ENCODE measurements around the gene SULT2B1.

SULT2B1 gene

DNA sequence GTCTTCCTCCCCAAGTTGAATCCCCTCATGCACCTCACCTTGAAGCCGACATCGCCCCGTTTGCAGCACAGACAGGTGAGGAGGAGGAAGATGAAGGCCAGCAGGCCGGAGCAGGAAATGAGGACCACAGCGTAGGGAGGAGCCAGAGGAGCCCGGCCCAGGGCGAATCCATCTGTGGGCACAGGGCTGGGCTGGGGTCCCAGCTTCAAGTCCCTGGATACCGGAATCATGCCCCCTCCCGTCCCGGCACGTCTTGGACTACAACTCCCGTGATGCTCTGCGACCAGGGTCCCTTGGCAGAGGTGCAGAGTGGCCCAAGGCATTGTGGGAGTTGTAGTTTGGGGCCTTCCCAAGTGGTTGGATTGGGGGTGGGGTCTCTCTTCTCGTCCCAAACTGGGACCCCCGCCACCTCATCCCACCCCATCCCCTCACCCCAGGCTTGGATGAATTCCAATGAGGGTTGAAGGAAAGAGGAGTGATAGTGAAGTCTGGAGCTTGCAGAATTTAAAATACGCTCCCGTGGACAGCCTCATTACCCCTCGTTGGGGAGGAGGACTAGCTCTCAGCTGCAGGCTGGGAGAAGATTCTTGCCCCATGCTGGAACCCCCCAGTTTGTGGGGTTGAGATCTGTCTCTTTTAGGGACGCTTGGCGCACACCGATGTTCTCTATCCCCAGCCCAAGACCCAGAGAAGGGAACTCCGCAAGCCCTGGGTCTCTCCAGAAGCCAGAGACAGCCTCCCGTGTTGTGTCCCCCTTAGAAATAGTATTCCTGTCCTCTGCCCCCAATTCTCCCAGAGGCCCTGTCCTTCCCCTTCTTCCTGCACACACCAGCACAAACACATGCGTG lies 41.3 kb upstream of the SULT2B1 start:
- no peak overlapping the region for H2BK15ac ChIP-seq (ENCODE audit: low read depth, poor library complexity, severe bottlenecking)
- H3K27me3 ChIP-seq (ENCODE audit: control insufficient read depth in 1 of 2, insufficient read depth in 1 of 2, low read length in 2 of 2), result peaks cover 41 to 49% of the 10 kb centered on the region in 2 experiments
- no peak overlapping the region for H2BK12ac ChIP-seq (ENCODE audit: low read length in 2 of 2)
- peaks cover 9% of the 10 kb centered on the region for H3K4me1 ChIP-seq (ENCODE audit: control insufficient read depth, insufficient read depth, low read depth, low read length)
- WGBS, result 22% methylated on average over 16 of the region's 24 CpGs
- no peak overlapping the region for H3K23ac ChIP-seq (ENCODE audit: low read length in 2 of 2)
- no peak overlapping the region for H3K27ac ChIP-seq (ENCODE audit: low read length, poor library complexity, severe bottlenecking)
- no peak overlapping the region for H2BK120ac ChIP-seq (ENCODE audit: low read depth, low read length)
- H3K4me2 ChIP-seq (ENCODE audit: low read length, poor library complexity, severe bottlenecking), result peak overlapping the region; percentile 24
- DNase-seq, result peak; percentile 65
- no peaks in the 10 kb centered on the region for H3K9me3 ChIP-seq (ENCODE audit: control insufficient read depth, low read length)
- no peak overlapping the region for H3K18ac ChIP-seq (ENCODE audit: low read depth in 1 of 2, low read length in 2 of 2)
- no peaks in the 10 kb centered on the region for H3K36me3 ChIP-seq (ENCODE audit: control insufficient read depth in 1 of 2, insufficient read depth in 2 of 2, low read depth in 1 of 2, low read length in 2 of 2)
- no peak overlapping the region for H4K91ac ChIP-seq (ENCODE audit: low read length)
- no peak overlapping the region for H3K4ac ChIP-seq (ENCODE audit: low read depth in 1 of 2, low read length in 2 of 2)
- H2BK5ac ChIP-seq (ENCODE audit: low read depth, low read length, poor library complexity, severe bottlenecking), result no peak overlapping the region
- no peaks in the 10 kb centered on the region for H3K79me1 ChIP-seq (replicated peaks; ENCODE audit: low read length, poor library complexity, severe bottlenecking)
- H3K9ac ChIP-seq (ENCODE audit: low read length), result no peak overlapping the region
- no peak overlapping the region for H2AFZ ChIP-seq (ENCODE audit: low read depth, low read length)
- no peak overlapping the region for H3K4me3 ChIP-seq (ENCODE audit: insufficient read depth in 1 of 2, low read depth in 1 of 2, low read length in 2 of 2)
- peak overlapping the region; percentile 57 for H4K8ac ChIP-seq (ENCODE audit: low read length)
- H3K14ac ChIP-seq (ENCODE audit: low read length in 2 of 2), result no peak overlapping the region
- H2AK5ac ChIP-seq (ENCODE audit: low read length, severe bottlenecking), result no peak overlapping the region

DNA sequence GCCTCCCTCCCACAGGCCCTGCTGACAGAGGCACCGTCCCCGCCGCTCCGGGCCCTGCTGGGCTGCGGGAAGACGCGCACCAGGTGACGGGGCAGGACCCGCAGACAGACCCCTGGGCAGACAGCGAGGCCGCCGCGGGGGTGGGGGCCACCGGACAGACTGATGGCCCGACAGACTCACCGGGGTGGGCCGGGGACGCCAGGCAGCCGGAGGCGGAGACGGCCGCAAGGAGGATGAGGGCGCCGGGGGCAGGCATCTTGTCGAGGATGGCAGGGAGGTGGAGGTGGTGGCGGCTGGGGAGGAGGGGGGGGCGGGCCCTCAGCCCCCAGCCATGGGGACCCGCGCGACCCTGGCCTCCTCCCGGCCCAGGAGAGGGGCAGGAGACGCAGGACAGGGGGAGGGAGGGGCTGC lies 40.6 kb upstream of the SULT2B1 start:
- Histone ChIP-seq H3K4me3 (ENCODE audit: insufficient read depth in 1 of 2, low read depth in 1 of 2, low read length in 2 of 2) (peak overlapping the region in 1 of 2 experiments; percentile 15), H3K14ac (ENCODE audit: low read length in 2 of 2) (no peak overlapping the region), H3K23ac (ENCODE audit: low read length in 2 of 2) (no peak overlapping the region), H4K91ac (ENCODE audit: low read length) (no peak overlapping the region), H3K36me3 (ENCODE audit: control insufficient read depth in 1 of 2, insufficient read depth in 2 of 2, low read depth in 1 of 2, low read length in 2 of 2) (no peaks in the 10 kb centered on the region), H3K4ac (ENCODE audit: low read depth in 1 of 2, low read length in 2 of 2) (no peak overlapping the region), H3K9ac (ENCODE audit: low read length) (no peak overlapping the region), H2BK15ac (ENCODE audit: low read depth, poor library complexity, severe bottlenecking) (peak overlapping the region; percentile 31), H2BK120ac (ENCODE audit: low read depth, low read length) (no peak overlapping the region), H2BK12ac (ENCODE audit: low read length in 2 of 2) (no peak overlapping the region), H2AFZ (ENCODE audit: low read depth, low read length) (no peak overlapping the region), H3K18ac (ENCODE audit: low read depth in 1 of 2, low read length in 2 of 2) (no peak overlapping the region), H2AK5ac (ENCODE audit: low read length, severe bottlenecking) (no peak overlapping the region), H3K4me1 (ENCODE audit: control insufficient read depth, insufficient read depth, low read depth, low read length) (peaks cover 9% of the 10 kb centered on the region), H3K27ac (ENCODE audit: low read length, poor library complexity, severe bottlenecking) (no peak overlapping the region), H3K4me2 (ENCODE audit: low read length, poor library complexity, severe bottlenecking) (peak overlapping the region; percentile 16), H3K27me3 (ENCODE audit: control insufficient read depth in 1 of 2, insufficient read depth in 1 of 2, low read length in 2 of 2) (peaks cover 41 to 49% of the 10 kb centered on the region in 2 experiments), H3K9me3 (ENCODE audit: control insufficient read depth, low read length) (no peaks in the 10 kb centered on the region), H2BK5ac (ENCODE audit: low read depth, low read length, poor library complexity, severe bottlenecking) (no peak overlapping the region), H4K8ac (ENCODE audit: low read length) (no peak overlapping the region), H3K79me1 (replicated peaks; ENCODE audit: low read length, poor library complexity, severe bottlenecking) (no peaks in the 10 kb centered on the region)
- DNase-seq, result no peak
- 5% methylated on average over 21 of the region's 32 CpGs for WGBS

- H3K9ac ChIP-seq (ENCODE audit: low read length), result no peak within 1 kb of the TSS
- no peak within 1 kb of the TSS for H2AFZ ChIP-seq (ENCODE audit: low read depth, low read length)
- no peak within 1 kb of the TSS for H3K23ac ChIP-seq (ENCODE audit: low read length in 2 of 2)
- H2BK5ac ChIP-seq (ENCODE audit: low read depth, low read length, poor library complexity, severe bottlenecking), result no peak within 1 kb of the TSS
- H2BK12ac ChIP-seq (ENCODE audit: low read length in 2 of 2), result no peak within 1 kb of the TSS
- H3K14ac ChIP-seq (ENCODE audit: low read length in 2 of 2), result no peak within 1 kb of the TSS
- peaks cover 9% of the 10 kb centered on the region for H3K4me1 ChIP-seq (ENCODE audit: control insufficient read depth, insufficient read depth, low read depth, low read length)
- peak within 1 kb of the TSS in 1 of 2 experiments; percentile 15 for H3K4me3 ChIP-seq (ENCODE audit: insufficient read depth in 1 of 2, low read depth in 1 of 2, low read length in 2 of 2)
- WGBS, result 40% methylated on average over 22 of the region's 32 CpGs
- H4K91ac ChIP-seq (ENCODE audit: low read length), result no peak within 1 kb of the TSS
- peak within 1 kb of the TSS; percentile 31 for H2BK15ac ChIP-seq (ENCODE audit: low read depth, poor library complexity, severe bottlenecking)
- no peaks in the 10 kb centered on the region for H3K36me3 ChIP-seq (ENCODE audit: control insufficient read depth in 1 of 2, insufficient read depth in 2 of 2, low read depth in 1 of 2, low read length in 2 of 2)
- no peak within 1 kb of the TSS for H2BK120ac ChIP-seq (ENCODE audit: low read depth, low read length)
- no peaks in the 10 kb centered on the region for H3K9me3 ChIP-seq (ENCODE audit: control insufficient read depth, low read length)
- H3K79me1 ChIP-seq (replicated peaks; ENCODE audit: low read length, poor library complexity, severe bottlenecking), result no peaks in the 10 kb centered on the region
- H3K4me2 ChIP-seq (ENCODE audit: low read length, poor library complexity, severe bottlenecking), result peak within 1 kb of the TSS; percentile 24
- H3K27me3 ChIP-seq (ENCODE audit: control insufficient read depth in 1 of 2, insufficient read depth in 1 of 2, low read length in 2 of 2), result peaks cover 43 to 49% of the 10 kb centered on the region in 2 experiments
- DNase-seq, result peak; percentile 36
- no peak within 1 kb of the TSS for H3K27ac ChIP-seq (ENCODE audit: low read length, poor library complexity, severe bottlenecking)
- peak within 1 kb of the TSS; percentile 57 for H4K8ac ChIP-seq (ENCODE audit: low read length)
- H3K18ac ChIP-seq (ENCODE audit: low read depth in 1 of 2, low read length in 2 of 2), result no peak within 1 kb of the TSS
- H3K4ac ChIP-seq (ENCODE audit: low read depth in 1 of 2, low read length in 2 of 2), result no peak within 1 kb of the TSS
- H2AK5ac ChIP-seq (ENCODE audit: low read length, severe bottlenecking), result no peak within 1 kb of the TSS
Observed at GRCh38 chr19:48511800-48512503, 40.0 kb upstream of the SULT2B1 start, which contains the start of gene LMTK3. LMTK3 (minus strand) TSS chr19:48511835; CDS start chr19:48511576, 259 bp downstream.
